GM19463 (cell line): ENCODE measurements around the gene COA8.
"Not testable (repeated sequence)": the region's sequence is repeated elsewhere in the genome, so short reads cannot be mapped to it uniquely, and the experiment has no call there.

ENCODE experiments used
- ATAC-seq: cut with Tn5 transposase; IDR thresholded peaks from one replicate; pipeline ENCODE4 v1.9.1; 2021; ENCODE audit warnings: mild to moderate bottlenecking, moderate library complexity; ENCODE audit not compliant: unreplicated experiment

Gene COA8

DNA sequence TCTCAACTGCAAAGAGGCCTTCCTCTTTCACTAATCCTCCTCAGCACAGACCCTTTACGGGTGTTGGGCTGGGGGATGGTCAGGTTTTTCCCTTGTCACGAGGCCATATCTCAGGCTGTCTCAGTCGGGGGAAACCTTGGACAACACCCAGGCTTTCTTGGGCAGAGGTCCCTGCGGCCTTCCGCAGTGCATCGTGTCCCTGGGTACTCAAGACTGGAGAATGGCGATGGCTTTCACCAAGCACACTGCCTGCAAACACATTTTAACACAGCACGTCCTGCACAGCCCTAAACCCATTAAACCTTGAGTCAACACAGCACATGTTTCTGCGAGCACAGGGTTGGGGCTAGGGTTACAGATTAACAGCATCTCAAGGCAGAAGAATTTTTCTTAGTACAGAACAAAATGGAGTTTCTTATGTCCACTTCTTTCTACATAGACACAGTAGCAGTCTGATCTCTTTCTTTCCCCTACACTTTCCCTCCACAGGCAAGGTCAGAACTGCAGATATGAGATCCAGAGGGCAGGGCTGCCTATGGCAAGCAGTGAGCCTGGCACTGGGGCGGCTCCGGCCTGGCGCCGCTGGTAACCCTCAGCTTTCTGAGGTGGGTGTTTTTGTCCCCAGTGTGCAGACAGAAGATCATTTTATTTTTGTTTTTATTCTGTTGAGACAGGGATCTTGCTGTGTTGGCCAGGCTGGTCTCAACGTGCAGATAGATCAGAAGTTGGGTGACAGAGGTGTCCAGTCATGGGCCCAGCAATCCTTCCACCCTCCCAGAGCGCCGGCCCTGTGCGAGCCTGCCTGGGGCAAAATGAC, 37.1 kb upstream of the COA8 start:
- not testable (repeated sequence) for ATAC-seq

DNA sequence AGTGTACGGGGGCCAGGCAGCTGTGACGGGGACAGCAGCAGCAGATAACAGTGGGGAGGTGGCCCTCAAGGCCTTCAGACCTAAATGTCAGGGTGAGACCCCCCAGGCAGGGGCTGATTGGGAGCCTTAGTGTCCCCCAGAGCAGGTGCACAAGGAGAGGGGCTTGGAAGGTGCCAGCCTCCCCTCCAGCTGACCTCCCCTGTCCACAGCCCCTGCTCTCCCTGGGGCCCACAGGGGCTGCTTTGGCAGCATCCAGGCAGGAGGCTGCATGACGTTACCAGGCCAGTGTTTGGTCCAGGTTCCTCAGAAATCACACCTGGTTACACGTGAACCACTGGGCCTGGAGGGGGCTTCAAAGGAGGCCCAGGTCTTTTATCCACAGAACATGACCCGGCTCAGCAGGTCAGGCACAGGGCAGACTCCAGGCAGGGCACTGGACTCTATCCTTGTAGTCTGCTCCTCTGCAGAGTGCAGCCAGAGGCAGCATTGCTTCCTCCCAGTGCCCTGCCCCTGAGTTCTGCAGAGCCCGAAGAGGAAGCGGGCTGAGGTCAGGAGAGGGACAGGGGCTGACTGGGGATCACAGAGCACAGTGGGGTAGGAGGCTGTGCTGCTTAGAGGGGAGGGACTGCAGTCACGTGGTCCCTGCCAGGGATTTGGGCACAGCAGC, 36.4 kb upstream of the COA8 start:
- no peak for ATAC-seq

DNA sequence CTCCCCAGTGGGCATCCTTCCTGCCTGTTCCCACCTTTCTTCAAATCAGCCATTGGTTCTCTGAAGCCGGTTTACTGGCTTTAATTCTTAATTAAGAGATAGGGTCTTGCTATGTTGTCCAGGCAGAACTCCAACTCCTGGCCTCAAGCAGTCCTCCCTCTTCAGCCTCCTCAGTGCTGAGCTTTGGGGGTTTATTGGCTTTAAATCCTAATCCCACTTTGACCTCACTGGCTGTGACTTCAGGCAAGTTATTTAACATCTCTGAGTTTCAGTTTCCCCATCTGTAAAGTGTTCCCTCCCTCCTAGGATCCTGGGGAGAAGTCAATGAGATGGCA, 35.9 kb upstream of the COA8 start:
- ATAC-seq = no peak

DNA sequence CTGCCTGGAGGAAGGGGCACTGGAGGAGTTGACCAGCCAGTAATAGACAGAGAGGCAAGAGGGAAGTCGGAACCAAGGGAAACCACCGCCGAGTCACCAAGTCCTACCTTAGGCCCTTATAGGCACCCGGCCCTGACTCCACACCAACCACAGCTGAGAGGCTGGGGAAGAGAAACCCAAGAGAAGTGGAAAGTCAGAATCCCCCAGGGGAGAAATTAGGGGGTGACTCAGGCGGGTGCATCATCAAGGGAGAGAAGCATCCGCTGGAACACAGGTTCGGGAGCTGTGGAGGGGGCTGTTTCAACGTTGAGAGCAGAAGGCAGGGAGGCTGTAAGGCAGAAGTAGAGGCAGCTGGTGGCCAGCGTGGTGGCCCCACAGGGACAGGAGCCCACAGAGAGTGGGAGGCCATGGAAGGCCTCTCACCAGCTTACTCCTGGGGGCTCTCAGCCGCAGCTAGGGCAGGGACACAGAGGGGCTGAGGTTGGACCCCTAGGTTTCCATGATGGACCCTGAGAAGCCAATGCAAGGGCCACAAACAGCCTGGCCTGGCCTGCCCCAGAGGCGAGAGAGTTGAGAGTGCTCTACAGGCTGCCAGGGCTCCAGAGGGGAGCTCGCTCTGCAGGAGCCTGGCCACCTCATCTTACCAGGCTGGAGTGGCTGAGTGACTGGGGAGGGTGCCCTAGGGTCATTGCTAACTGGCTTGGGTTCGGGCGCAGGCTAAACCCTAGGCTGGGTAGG, 35.2 kb upstream of the COA8 start:
- ATAC-seq = peak; percentile 86

DNA sequence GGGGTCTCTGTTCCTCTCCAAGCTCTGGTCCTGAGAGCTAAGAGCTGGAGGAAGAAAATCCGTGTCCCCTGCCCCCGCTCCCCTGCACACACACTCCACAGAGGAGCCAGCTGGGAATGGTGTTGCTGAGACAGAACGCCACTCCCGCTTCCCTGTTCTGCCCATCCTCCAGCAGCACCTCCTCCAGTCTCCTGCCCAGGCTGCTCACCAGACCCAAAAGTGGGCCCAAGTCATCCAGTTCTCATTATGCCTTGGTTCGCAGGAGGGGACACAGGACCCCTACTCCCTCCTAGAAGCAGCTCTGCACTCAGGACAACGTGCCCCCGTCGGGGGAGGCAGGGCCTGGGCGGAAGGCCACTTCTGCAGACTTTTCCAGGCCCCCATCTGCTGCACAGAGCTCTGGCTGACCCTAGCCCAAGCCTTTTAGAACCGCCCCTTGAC, 34.6 kb upstream of the COA8 start:
- ATAC-seq = no peak

DNA sequence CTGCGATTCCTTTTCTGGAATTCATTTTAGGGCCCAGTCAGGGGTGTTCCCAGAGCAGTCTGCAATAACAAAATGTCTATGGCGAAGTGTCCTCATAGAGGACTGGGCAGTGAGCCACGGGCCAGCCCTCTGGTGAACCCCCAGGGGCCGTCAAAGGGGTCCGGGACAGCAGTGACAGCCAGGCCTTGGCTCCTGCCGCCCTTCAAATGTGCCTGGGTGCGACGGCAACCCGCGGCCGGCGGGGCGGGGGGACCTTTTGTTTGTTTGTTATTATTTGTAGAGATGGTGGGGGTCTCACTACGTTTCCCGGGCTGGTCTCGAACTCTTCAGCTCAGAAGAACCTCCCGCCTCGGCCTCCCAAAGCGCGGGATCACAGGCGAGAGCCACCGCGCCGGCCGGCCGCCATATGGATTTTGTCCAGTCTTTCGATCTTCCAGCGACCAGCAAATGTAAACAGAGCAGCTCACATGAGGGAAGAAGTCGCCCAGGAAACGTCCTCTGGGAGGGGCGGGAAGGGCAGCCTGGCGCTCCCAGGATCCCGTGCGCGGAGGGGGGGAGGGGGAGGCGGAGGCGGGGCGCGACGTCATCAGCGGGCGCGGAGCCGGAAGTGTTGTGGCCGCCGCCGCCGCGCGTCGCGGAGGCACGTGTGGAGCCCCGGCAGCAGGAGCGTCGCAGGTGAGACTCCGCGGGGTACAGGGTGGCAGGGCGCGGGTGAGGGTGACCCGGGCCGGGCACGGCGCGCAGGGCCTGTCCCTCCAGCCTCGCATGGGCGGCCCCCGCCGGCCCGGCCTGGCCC, 34.0 kb upstream of the COA8 start, which contains the start of gene TRMT61A:
TSS of gene TRMT61A (plus strand) at position 610 of the 796 bp plus-strand sequence. CDS start 783 bp downstream, outside the sequence.
- peak; percentile 33 for ATAC-seq

DNA sequence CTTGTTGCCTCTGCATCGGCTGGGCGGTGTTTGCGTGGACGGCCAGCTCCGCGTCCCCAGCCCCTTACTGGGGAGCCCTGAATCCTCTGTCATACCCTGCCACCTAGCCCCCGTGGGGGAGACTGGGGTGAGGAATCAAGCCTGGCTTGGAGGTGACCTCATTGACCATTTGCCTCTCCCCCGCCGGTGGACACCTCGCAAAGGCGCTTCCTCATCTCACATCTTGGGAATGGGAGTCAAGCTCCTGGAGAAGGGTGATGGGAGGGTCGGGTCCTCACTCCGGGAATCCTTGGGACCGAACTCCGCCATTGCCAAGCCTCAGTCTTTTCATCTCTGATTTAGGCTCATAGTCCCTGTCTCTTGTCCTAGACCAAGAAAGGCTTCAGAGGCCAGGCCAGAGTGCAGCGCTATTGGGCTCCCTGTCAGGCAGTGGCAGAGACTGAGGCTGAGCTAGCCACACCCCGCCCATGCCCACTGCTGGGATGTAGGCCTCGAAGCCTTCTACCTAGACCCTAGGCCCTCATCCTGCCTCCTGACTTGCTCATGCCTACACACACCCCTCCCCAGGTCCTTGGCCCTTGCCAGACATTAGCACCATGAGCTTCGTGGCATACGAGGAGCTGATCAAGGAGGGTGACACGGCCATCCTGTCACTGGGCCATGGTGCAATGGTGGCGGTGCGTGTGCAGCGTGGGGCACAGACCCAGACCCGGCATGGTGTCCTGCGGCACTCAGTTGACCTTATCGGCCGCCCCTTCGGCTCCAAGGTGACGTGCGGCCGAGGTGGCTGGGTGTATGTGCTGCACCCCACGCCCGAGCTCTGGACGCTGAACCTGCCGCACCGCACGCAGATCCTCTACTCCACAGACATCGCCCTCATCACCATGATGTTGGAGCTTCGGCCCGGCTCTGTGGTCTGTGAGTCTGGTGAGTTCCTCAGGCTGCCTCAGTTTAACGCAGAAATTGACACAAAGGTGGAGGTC, 33.1 kb upstream of the COA8 start:
- ATAC-seq = no peak

DNA sequence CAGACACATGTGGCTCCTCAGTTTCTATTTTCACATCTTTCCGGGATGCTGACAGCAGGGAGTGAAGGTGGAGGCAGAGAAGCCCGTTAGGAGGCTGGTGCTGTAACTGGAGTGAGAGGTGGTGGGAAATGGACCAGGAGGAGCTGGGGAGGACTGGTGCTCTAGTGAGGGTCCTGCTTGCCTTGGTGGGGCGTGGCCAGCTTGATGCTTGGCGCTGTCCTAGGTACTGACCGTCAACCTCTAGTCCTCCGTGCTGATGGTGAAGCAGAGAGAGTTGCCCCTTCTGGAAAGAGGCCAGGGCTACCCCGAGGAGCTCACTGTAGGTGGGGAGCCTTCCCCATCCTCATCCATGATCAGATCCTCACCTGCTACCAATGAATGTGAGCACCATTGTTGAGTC, 32.4 kb upstream of the COA8 start:
- no peak for ATAC-seq

DNA sequence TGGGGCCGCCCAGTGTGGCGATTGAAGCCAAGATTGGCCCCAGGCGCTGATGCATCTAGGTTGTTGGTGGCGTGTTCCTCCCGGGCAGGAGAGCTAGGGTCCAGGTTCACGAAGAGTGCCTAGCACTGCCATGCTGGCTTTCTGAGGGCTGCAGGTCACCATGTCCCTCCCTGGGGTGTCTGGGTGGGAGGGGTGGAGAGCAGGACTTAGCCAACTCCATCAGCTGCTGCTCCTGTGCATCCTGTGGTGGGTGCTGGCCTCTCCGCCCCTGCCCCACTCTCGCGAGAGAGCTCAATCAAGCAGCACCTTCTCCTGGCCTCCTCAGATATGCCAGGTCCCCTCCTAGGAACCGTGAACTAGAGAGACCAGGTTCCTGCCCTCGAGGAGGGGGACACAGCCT, 31.9 kb upstream of the COA8 start:
- ATAC-seq = no peak

DNA sequence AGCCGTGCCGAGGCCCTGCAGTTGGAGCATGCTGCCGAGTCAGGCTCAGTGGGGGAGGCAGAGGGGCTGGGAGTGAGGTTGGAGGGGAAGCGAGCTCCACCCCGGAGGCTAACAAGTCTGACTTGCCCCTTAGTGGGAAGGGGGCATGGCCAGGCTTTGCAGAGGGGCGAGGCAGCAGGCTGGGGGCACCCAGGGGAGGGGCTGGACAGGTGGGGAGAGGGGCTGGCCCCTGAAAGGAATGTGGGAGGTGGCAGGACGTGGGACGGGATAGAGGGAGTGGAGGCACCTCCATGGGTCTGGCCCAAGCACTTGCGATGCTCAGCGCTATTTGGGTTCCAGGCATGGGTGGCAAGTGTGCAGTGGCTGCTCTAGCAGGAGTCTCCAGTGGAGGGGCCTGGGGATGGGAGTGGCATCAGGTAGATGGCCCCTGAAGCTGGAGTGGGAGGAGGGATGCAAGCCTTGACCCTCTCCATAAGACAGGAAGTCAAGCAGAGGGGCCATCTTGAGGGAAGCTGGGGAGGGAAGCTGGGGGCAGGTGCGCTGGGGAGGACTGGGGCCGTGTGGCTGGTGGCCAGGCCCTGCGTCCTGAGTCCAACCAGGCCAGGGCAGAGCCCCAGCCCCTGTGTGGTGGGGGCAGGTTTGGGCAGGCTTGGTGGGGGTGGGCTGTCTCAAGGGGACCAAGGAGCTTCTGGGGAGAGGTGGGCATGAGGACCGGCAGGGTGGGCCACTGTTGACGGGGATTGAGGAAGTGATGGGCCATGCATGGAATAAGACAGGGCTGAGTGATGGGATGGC, 31.1 kb upstream of the COA8 start:
- ATAC-seq = no peak

DNA sequence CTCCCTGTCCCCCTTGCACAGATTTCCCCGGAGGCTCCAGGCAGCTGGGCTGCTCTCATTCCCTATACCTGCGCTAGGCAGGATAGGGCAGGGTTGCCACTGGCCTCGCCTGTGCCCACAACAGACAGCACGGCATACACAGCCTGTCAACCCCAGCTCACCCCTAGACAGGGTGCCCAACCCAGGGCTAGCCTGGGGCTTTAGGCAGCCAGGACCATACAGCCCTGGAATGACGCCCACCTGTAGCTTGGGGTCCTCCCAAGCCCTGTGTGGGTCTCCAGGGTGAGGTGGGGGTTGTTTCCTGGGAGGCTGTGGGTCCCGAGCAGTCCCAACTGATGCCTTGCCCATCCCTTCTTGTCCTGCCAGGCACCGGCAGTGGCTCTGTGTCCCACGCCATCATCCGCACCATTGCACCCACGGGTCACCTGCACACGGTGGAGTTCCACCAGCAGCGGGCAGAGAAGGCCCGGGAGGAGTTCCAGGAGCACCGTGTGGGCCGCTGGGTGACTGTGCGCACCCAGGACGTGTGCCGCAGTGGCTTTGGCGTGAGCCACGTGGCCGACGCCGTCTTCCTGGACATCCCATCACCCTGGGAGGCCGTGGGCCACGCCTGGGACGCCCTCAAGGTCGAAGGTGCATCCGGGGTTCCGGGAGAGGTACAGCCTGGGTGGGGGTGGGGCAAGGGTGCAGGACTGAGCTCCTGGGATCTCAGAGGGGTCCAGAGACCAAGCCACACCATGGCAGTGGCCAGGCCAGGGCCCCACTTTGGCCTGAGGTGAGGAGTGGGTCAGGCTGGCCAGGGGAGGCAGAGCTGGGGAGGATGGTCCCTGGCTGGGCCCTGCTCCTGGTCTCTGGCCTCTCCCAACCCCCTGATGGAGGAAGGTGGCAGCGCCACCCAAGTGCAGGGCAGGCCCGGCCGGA, 30.3 kb upstream of the COA8 start:
- ATAC-seq = no peak

DNA sequence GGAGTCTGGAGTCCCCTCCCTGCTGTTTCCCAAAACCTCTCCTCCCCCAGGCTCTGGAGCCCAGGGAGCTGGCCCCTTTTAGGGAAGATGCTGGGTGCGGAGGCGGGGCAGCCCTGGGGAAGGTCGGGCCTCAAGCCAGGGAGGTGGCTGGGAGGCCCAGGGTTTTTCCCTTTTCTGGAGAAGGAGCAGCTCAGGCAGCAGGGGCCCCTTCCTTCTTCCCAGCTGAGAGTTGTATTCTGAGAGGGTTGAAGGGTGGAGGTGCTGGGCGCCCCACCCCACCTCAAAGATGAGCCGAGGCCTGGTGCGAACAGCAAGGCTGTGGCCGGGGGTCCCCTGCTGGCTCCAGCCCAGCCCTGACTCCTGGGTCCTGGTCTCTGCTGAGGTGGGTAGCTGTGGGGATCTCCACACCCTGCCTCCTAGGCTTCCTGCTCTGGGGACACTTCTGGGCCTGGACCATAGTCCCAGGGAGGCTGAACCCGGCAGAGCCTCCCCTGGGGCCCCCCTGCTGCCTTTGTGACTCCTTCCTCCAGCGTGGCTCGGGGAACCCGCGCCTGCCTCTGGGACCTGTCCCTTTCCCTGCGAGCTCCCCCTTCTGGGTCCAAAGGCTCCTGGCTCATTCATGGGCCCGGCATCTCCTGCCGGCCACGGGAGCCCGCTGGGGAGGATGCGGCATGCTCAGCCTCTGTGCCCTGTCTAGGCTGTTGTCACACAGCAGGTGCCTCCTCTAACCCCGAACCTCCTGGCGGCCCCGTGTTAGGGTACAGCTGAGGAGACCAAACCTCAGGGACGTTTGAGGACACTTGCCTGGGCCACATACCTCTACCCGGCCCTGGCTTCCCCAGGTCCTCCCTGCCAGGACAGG, 29.4 kb upstream of the COA8 start:
- ATAC-seq = no peak

DNA sequence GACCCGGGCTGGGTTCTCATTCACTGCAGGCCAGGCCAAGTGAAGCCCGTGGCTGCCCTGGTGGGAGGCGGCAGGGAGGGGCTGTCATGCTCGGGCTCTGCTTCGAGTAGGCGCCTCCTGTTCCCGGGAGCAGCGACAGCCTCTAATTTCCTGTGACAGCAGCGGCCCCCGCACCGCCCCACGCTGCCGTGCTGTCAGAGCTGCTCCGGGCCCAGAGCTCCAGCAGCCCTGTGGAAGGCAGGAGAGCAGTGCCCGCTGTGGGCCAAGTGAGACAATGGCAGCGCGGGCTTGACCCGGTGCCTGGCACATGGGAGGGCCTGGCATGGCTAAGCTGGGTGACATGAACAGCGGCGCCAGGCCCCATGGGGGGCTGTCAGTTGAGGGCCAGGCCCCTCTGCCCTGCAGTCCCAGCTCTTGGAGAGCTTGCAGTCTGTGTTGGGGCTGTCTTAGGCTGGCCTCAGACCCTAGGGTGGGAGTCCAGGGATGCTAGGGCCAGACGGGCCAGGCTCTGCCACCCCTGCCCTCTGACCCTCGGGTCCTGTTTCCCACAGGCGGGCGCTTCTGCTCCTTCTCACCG, 28.7 kb upstream of the COA8 start:
- no peak for ATAC-seq

DNA sequence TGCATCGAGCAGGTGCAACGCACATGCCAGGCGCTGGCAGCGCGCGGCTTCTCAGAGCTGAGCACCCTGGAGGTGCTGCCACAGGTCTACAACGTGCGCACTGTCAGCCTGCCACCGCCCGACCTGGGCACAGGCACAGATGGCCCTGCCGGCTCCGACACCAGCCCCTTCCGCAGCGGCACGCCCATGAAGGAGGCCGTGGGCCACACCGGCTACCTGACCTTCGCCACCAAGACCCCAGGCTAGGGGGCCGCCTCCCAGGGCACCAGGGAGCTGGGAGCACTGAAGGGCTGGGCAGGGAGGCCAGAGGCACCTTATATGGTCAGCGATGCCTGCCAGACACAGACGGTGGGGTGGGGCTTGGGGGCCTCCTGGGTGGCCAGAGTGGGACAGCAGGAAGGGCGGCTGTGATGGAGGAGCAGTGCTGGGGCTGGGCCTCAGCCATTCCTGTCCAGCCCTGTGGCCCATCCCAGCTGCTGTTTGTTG, 28.1 kb upstream of the COA8 start:
- ATAC-seq = no peak

DNA sequence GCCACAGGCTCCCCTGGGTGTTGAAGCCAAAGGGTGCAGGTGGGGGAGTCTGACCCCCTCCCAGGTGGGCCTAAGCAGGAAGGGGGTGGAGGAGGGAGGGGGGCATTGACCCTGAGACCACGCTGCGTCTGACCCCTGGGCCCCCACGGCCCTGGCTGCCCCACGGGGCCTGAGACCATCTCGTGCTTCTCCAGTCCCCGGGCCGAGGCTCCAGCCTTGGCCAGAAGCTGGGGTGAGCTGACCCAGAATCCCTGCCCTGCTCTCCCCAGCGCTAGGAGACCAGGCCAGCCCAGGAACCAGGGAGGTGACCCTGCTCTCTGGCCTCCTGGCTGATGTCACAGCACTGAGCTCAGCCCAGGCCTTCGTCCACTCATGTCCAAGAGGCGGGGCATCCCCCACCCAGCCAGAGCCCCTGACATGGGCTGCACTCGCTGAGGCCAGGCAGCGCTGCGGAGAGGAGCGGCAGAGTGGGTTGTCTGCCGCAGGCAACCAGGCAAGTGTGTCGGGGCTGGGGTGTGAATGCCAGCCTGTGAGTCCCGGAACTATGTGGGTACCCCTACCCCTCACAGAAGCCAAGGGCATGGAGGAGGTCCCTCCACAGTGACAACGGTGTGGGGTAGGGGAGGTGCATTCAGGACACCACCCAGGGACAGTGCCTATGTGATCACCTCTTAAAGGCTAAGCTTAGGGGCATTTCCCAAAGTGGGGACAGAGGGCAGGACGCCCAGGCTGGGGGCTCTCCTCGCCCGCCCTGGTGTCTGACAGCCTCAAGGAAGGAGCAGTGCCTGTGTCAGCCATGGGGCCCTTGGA, 27.5 kb upstream of the COA8 start:
- no peak for ATAC-seq
